CD4-positive, CD25-positive, alpha-beta regulatory T cell (primary cell): Measurements from ENCODE around the gene TOR1AIP1. TPM values are rescaled to one million over a fixed set of nuclear protein-coding genes. Genes with fewer than 3 reads are reported as not detected.

Source experiments
- ATAC-seq, 2 donors: fragments of 150-1000 bp; cut with Tn5 transposase; one replicate each; pipeline ENCODE4 v1.10.0; 2021; ENCODE audit warnings: low read depth in 2 of 2, moderate number of reproducible peaks in 2 of 2, moderate library complexity in 1 of 2
- DNase-seq, 3 donors: peaks; one replicate each; pipeline versions ENCODE4 v3.0.0 to v3.0.0-alpha.2; 2012 to 2022; ENCODE audit warnings: mixed read lengths in 1 of 3
- H3K27ac ChIP-seq: one replicate; pipeline ENCODE4 v1.7.0; 2013; ENCODE audit warnings: mild to moderate bottlenecking, low read length; ENCODE audit not compliant: insufficient read depth, poor library complexity, severe bottlenecking
- H3K27me3 ChIP-seq: one replicate; pipeline ENCODE4 v1.7.0; 2013; ENCODE audit warnings: low read length; ENCODE audit not compliant: control insufficient read depth, insufficient read depth
- H3K36me3 ChIP-seq: one replicate; pipeline ENCODE4 v1.7.0; 2013; ENCODE audit warnings: mild to moderate bottlenecking, low read length, moderate library complexity; ENCODE audit not compliant: control insufficient read depth, insufficient read depth
- H3K4me1 ChIP-seq: 2 replicates; pipeline ENCODE4 v1.7.0; 2013; ENCODE audit warnings: mild to moderate bottlenecking, low read length; ENCODE audit not compliant: insufficient read depth, control insufficient read depth, poor library complexity, severe bottlenecking
- H3K4me3 ChIP-seq: one replicate; pipeline ENCODE4 v1.7.0; 2013; ENCODE audit warnings: low read depth, mild to moderate bottlenecking, low read length, moderate library complexity
- H3K9me3 ChIP-seq, 2 experiments: 1 replicate in 1 of 2; 2 replicates in 1 of 2; pipeline ENCODE4 v1.7.0; 2013; ENCODE audit warnings: low read length in 2 of 2, mild to moderate bottlenecking in 1 of 2, moderate library complexity in 1 of 2; ENCODE audit not compliant: control insufficient read depth in 2 of 2
- H3K27ac Mint-ChIP-seq, 3 donors: one replicate each; pipeline ENCODE4 v1.8.0; 2020 to 2022; ENCODE audit warnings: mild to moderate bottlenecking in 3 of 3, mixed read lengths in 3 of 3, moderate library complexity in 2 of 3
- H3K27me3 Mint-ChIP-seq: one replicate; pipeline ENCODE4 v1.8.0; 2022; ENCODE audit warnings: mild to moderate bottlenecking, mixed read lengths
- H3K36me3 Mint-ChIP-seq: one replicate; pipeline ENCODE4 v1.8.0; 2020; ENCODE audit warnings: mixed read lengths
- H3K4me1 Mint-ChIP-seq, 4 donors: one replicate each; pipeline ENCODE4 v1.8.0; 2020 to 2022; ENCODE audit warnings: mixed read lengths in 4 of 4, mild to moderate bottlenecking in 1 of 4
- H3K4me3 Mint-ChIP-seq, 4 donors: one replicate each; pipeline ENCODE4 v1.8.0; 2020 to 2022; ENCODE audit warnings: mild to moderate bottlenecking in 4 of 4, mixed read lengths in 4 of 4, moderate library complexity in 3 of 4
- H3K9me3 Mint-ChIP-seq, 7 donors: one replicate each; pipeline ENCODE4 v1.8.0; 2020 to 2022; ENCODE audit warnings: mixed read lengths in 7 of 7, mild to moderate bottlenecking in 3 of 7, moderate library complexity in 2 of 7
- polyA plus RNA-seq, 4 donors: library from polyadenylated mRNA; unstranded; fragments of 300-500 nt; fragmentation: Illumina TruSeq; gene quantifications; one replicate each; pipeline ENCODE4 v1.2.3, GENCODE V29; 2021
- total RNA-seq: library from RNA; stranded (reverse); gene quantifications from one replicate; pipeline ENCODE4 v1.2.3, GENCODE V29; 2022

Gene TOR1AIP1
- total and polyA plus RNA-seq, 5 donors from 2014 or later, result 70.3 to 94.6 (median 89.8) TPM

DNA sequence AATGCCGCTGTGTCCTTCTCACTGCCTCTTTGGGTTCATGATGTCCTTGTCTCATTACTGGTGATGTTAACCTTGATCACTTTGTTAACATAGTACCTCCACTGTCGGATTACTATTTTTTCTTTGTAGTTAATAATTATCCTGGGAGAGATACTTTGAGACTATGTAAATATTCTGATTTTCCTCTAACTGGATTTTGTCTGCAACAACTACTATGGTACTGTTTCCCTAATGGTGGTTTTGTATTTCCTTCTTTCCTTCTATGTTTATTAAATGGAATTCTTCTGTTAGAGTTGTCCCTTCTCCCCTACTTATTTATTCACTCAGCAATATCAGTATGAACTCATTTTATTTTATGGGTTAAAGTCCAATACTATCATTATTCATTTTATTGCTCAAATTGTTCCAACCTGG, 8.6 kb upstream of the TOR1AIP1 start:
- H3K9me3 ChIP-seq, result no peaks in the 10 kb centered on the region
- Mint-ChIP-seq H3K27ac (peak overlapping the region in 1 of 3 donors; percentile 9), H3K4me3 (peak overlapping the region in 1 of 4 donors; percentile 15), H3K27me3 (no peaks in the 10 kb centered on the region), H3K9me3 (no peaks in the 10 kb centered on the region), H3K36me3 (peaks cover 13% of the 10 kb centered on the region), H3K4me1 (peaks cover 34 to 71% (median 43%) of the 10 kb centered on the region in 4 donors)
- peaks cover 18% of the 10 kb centered on the region for H3K36me3 ChIP-seq
- H3K4me3 ChIP-seq, result no peak overlapping the region
- no peaks in the 10 kb centered on the region for H3K27me3 ChIP-seq
- H3K4me1 ChIP-seq, result peaks cover 19% of the 10 kb centered on the region
- DNase-seq (no peak), ATAC-seq (no peak)
- no peak overlapping the region for H3K27ac ChIP-seq

DNA sequence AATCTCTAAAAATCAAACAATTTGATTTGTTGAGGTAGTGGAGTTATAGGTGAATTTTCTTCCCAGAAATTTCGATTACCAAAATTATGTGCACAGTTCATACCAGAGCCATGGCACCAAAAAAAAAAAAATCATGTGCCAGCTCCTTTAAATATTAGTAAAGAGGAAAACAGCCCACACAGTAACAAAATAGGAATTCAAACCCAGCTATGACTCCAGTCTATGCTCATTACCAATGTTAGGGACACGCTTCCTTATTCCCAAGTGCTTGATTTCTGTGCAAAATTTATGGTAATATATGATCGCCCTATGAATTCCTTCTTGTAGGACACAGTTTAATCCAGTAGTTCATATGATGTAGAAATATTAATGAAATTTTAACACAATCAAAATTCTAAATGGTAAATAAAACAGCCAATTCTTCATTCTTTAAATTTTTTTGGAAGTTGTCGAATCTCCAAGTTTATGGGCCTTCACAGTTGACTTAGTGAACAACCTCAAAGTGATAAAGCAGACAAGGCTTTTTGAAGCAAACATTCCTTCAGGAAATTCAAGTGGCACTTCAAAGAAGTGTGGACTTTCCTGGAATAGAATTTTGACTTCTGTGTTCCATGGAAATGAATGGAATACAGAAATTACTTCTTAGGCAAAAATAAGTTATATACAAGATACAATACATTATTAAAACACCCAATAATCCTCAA, 6.3 kb upstream of the TOR1AIP1 start:
- H3K4me3 Mint-ChIP-seq, result peak overlapping the region in 3 of 4 donors; percentile 9 to 99 (median 93)
- no peaks in the 10 kb centered on the region for H3K9me3 ChIP-seq
- no peaks in the 10 kb centered on the region for H3K9me3 Mint-ChIP-seq
- peaks cover 12% of the 10 kb centered on the region for H3K36me3 Mint-ChIP-seq
- no peaks in the 10 kb centered on the region for H3K27me3 Mint-ChIP-seq
- H3K27ac Mint-ChIP-seq, result no peak overlapping the region
- peak overlapping the region; percentile 98 for H3K4me3 ChIP-seq
- H3K4me1 ChIP-seq, result peaks cover 19% of the 10 kb centered on the region
- peaks cover 35 to 73% (median 44%) of the 10 kb centered on the region in 4 donors for H3K4me1 Mint-ChIP-seq
- DNase-seq, result no peak
- no peak overlapping the region for H3K27ac ChIP-seq
- ATAC-seq, result no peak
- H3K36me3 ChIP-seq, result peaks cover 13% of the 10 kb centered on the region
- H3K27me3 ChIP-seq, result no peaks in the 10 kb centered on the region

DNA sequence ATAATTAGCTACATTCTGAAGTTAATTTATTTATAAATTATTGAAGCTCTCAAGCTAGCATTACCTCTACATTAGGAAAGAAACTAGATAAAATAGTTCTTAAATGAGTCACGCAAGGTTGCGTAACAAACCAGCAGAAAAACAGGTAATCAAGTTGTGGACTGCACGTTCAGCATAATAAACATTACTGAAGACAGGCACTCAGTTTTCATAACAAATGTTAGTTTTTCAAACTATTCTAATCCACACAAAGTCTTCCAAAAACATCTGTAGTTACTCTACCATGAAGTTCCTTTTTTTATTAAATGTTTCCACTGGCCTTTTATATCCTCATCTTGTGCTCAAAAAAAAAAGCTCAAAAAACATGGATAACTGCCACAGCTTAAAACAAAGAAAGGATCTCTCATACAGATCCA, 5.8 kb upstream of the TOR1AIP1 start:
- Mint-ChIP-seq H3K9me3 (no peaks in the 10 kb centered on the region), H3K27ac (peak overlapping the region in 2 of 3 donors; percentile 75 to 95), H3K4me1 (peaks cover 33 to 69% (median 42%) of the 10 kb centered on the region in 4 donors), H3K27me3 (no peaks in the 10 kb centered on the region), H3K36me3 (peaks cover 8% of the 10 kb centered on the region), H3K4me3 (peak overlapping the region; percentile 92 to 99 (median 95))
- ATAC-seq, result no peak
- H3K4me1 ChIP-seq, result peaks cover 22% of the 10 kb centered on the region
- H3K4me3 ChIP-seq, result peak overlapping the region; percentile 98
- DNase-seq, result peak in 1 of 3 donors; percentile 52
- H3K9me3 ChIP-seq, result no peaks in the 10 kb centered on the region
- no peak overlapping the region for H3K27ac ChIP-seq
- peaks cover 13% of the 10 kb centered on the region for H3K36me3 ChIP-seq
- H3K27me3 ChIP-seq, result no peaks in the 10 kb centered on the region

DNA sequence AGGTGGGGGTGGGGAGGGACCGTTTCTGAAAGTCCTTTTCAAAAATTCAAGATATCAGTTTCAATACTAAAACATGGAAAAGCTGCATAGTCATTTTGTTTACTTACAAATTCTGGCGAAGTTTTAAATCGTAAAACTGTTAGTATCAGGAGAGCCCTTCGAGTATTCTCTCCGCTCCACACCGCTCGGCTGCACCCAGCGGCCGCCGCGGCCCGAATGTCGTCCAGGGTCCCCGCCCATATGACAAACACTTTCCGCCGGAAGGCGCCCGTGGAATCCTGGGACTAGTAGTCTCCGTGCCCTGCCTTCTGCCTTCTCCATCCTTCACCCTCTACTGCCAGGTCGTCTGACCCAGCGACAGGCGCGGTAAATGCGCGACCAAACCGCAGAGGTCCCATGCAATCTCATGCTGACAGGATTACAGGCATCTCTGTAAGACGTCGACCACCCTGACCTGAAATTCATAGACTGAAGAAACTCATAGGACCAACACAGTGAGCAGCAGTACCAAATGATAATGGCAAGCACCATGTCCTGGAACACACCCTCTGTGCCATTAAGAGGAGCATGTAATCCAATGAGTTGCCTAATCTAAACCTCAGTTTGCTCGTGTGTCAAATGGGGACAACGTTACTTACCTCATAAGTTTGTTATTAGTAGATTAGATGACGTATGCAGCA, 4.4 kb upstream of the TOR1AIP1 start, which contains the start of gene TOR1AIP2:
TOR1AIP2 (minus strand) TSS at position 218 of the 680 bp plus-strand sequence. CDS start 25,138 bp downstream, outside the sequence.
- H3K27ac Mint-ChIP-seq, result peak within 1 kb of the TSS; percentile 95 to 99 (median 98)
- peak within 1 kb of the TSS; percentile 98 for H3K4me3 ChIP-seq

DNA sequence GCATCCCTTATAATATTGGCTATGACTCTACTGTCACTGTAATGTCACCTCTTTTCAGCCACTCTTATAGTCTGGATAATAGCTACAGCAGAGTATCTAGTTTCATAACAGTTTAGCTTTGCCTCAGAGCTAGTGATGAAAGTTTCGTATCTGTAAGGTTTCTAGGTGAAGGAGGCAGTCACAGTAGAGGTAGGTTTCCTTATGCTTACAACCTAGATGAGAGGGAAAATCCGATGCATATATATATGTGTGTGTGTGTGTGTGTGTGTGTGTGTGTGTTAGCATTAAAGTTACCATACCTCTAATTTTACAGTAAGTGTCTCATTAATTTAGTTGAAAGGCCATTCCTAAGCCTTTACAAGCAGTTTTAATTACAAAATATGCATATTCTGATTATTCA, 2.3 kb upstream of the TOR1AIP1 start:
- peaks cover 28 to 62% (median 44%) of the 10 kb centered on the region in 4 donors for H3K4me1 Mint-ChIP-seq
- H3K27ac ChIP-seq, result no peak overlapping the region
- H3K27me3 Mint-ChIP-seq, result no peaks in the 10 kb centered on the region
- H3K36me3 ChIP-seq, result peaks cover 5% of the 10 kb centered on the region
- no peaks in the 10 kb centered on the region for H3K9me3 Mint-ChIP-seq
- H3K27ac Mint-ChIP-seq, result peak overlapping the region in 1 of 3 donors; percentile 14
- H3K27me3 ChIP-seq, result no peaks in the 10 kb centered on the region
- H3K4me1 ChIP-seq, result peaks cover 42% of the 10 kb centered on the region
- H3K4me3 ChIP-seq, result no peak overlapping the region
- peaks cover 4% of the 10 kb centered on the region for H3K36me3 Mint-ChIP-seq
- no peak for DNase-seq
- no peaks in the 10 kb centered on the region for H3K9me3 ChIP-seq
- H3K4me3 Mint-ChIP-seq, result peak overlapping the region in 2 of 4 donors; percentile 1 to 52
- no peak for ATAC-seq

More for the DNA sequence above, 4.4 kb upstream of the TOR1AIP1 start, which contains the start of gene TOR1AIP2:
- H3K27ac ChIP-seq, result peak within 1 kb of the TSS; percentile 68
- H3K4me1 Mint-ChIP-seq, result peaks cover 26 to 67% (median 45%) of the 10 kb centered on the region in 4 donors
- DNase-seq, result peak; percentile 80 to 90 (median 81)
- no peaks in the 10 kb centered on the region for H3K27me3 ChIP-seq
- ATAC-seq, result peak; percentile 56 to 62
- no peaks in the 10 kb centered on the region for H3K27me3 Mint-ChIP-seq
- no peaks in the 10 kb centered on the region for H3K9me3 Mint-ChIP-seq
- peak within 1 kb of the TSS; percentile 92 to 99 (median 95) for H3K4me3 Mint-ChIP-seq
- peaks cover 31% of the 10 kb centered on the region for H3K4me1 ChIP-seq
- peaks cover 6% of the 10 kb centered on the region for H3K36me3 Mint-ChIP-seq
- H3K36me3 ChIP-seq, result peaks cover 13% of the 10 kb centered on the region
- no peaks in the 10 kb centered on the region for H3K9me3 ChIP-seq

DNA sequence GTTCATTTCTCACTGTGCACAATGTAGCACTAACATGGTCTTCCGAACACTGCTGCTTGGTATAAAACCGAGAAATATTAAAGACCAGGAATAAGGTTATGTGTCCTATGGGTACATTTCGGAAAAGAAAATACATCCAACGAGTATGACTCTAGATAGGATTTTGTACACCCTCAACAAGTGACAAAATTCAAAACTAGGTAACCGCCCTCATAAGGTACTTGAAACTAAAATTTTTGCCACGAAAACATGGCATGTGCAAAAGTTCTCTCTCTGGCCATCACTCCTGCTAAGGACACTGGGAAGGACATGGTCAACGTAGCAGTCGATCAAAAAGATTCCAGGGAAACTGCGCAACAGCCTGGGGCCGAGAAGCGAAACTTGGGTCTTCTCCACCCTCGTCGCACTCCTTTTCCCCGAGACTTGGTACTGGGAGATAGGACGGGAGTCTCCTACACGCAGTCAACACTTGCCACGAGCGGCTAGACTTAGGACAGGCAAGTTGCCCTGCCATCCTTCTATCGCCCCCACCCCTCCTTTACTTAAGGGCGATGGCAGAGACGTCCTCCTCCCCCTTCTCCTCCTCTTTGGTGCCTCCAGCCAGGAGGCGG, 338 bp upstream of the TOR1AIP1 start:
- ATAC-seq, result no peak
- H3K4me1 Mint-ChIP-seq, result peaks cover 26 to 64% (median 45%) of the 10 kb centered on the region in 4 donors
- H3K4me3 ChIP-seq, result peak overlapping the region; percentile 94

DNA sequence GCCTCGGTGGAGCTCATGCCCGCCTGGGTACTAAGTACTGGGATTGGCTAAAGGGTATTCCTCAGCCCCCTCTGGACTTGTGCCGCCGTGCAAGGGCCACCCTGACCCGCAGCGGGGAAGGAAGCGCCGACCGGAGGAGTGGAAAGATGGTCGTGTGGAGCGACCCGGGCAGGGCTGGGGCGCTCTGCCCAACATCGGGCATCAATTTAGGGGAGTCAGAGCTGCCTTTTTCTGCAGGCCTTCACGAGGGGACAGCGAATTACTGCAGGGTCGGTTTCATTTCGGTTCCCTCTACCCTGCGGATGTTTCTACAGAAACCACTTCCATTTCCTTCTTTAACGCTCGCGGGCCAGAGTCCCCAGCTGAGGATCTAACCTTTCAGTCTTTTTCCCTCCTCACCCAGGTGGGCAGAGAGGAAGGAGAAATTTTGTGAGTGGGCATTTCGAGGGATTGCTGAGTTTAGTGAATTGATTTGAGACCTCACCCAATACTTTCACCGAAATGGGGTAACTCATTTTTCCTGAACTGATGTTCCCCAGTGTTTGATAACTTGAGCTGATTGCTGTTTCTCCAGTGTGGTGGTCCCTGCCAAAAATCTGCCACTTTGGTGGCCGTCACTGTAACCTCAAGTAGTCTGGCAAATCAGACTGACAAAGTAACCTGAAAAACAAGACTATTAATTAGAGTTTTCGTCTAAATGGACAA, 1.1 kb downstream of the TOR1AIP1 start:
- Histone ChIP-seq H3K27ac (peak overlapping the region; percentile 100), H3K4me1 (peaks cover 48% of the 10 kb centered on the region), H3K4me3 (peak overlapping the region; percentile 96), H3K36me3 (peaks cover 26% of the 10 kb centered on the region), H3K27me3 (no peaks in the 10 kb centered on the region), H3K9me3 (no peaks in the 10 kb centered on the region)
- H3K27me3 Mint-ChIP-seq, result no peaks in the 10 kb centered on the region
- DNase-seq (peak; percentile 24 to 76 (median 64)), ATAC-seq (peak; percentile 9 to 14)
- peak overlapping the region; percentile 100 for H3K27ac Mint-ChIP-seq
- H3K4me3 Mint-ChIP-seq, result peak overlapping the region; percentile 93 to 97 (median 96)
- no peaks in the 10 kb centered on the region for H3K9me3 Mint-ChIP-seq
- H3K36me3 Mint-ChIP-seq, result peaks cover 8% of the 10 kb centered on the region
- H3K4me1 Mint-ChIP-seq, result peaks cover 28 to 68% (median 49%) of the 10 kb centered on the region in 4 donors

More for the DNA sequence above, 338 bp upstream of the TOR1AIP1 start:
- Histone ChIP-seq H3K27ac (peak overlapping the region; percentile 100), H3K36me3 (peaks cover 17% of the 10 kb centered on the region), H3K9me3 (no peaks in the 10 kb centered on the region), H3K27me3 (no peaks in the 10 kb centered on the region), H3K4me1 (peaks cover 47% of the 10 kb centered on the region)
- no peaks in the 10 kb centered on the region for H3K9me3 Mint-ChIP-seq
- DNase-seq, result no peak
- H3K27ac Mint-ChIP-seq, result peak overlapping the region; percentile 100
- peaks cover 8% of the 10 kb centered on the region for H3K36me3 Mint-ChIP-seq
- H3K27me3 Mint-ChIP-seq, result no peaks in the 10 kb centered on the region
- peak overlapping the region; percentile 93 to 97 (median 96) for H3K4me3 Mint-ChIP-seq
